DOHH2 (cell line): ENCODE data around the gene IFT74.
A peak's percentile ranks its signal among the peaks of the same experiment; 100 is the strongest.

Source experiments
- H3F3A ChIP-seq: fragments of 200-600 bp; sonication (generic), shearing (Covaris generic); 2 replicates; pipeline ENCODE4 v1.6.0; 2016; ENCODE audit warnings: antibody characterized with exemption, mild to moderate bottlenecking; ENCODE audit not compliant: control insufficient read depth, insufficient read depth
- H3K27ac ChIP-seq: fragments of 200-600 bp; sonication (generic); 2 replicates; pipeline ENCODE4 v1.5.1; 2014; ENCODE audit warnings: low read depth, mild to moderate bottlenecking, low read length, moderate library complexity
- H3K27me3 ChIP-seq: fragments of 200-600 bp; sonication (generic); 2 replicates; pipeline ENCODE4 v1.6.1; 2014; ENCODE audit warnings: mild to moderate bottlenecking, low read length, mixed read lengths; ENCODE audit not compliant: control insufficient read depth
- H3K36me3 ChIP-seq: fragments of 200-600 bp; sonication (generic); 2 replicates; pipeline ENCODE4 v1.6.1; 2014; ENCODE audit warnings: mild to moderate bottlenecking, low read length, moderate library complexity, mixed read lengths; ENCODE audit not compliant: control insufficient read depth
- H3K4me1 ChIP-seq: fragments of 200-600 bp; sonication (generic); 2 replicates; pipeline ENCODE4 v1.6.1; 2014; ENCODE audit warnings: mild to moderate bottlenecking, low read length, mixed read lengths; ENCODE audit not compliant: control insufficient read depth
- H3K4me2 ChIP-seq: fragments of 200-600 bp; sonication (generic); 2 replicates; pipeline ENCODE4 v1.6.0; 2014; ENCODE audit warnings: mild to moderate bottlenecking, low read length, moderate library complexity
- H3K4me3 ChIP-seq: fragments of 200-600 bp; sonication (generic); 2 replicates; pipeline ENCODE4 v1.5.1; 2014; ENCODE audit warnings: mild to moderate bottlenecking, low read length, mixed read lengths
- H3K79me2 ChIP-seq: fragments of 200-600 bp; sonication (generic); 2 replicates; pipeline ENCODE4 v1.6.1; 2014; ENCODE audit warnings: mild to moderate bottlenecking, low read length, mixed read lengths; ENCODE audit not compliant: control insufficient read depth
- H3K9me2 ChIP-seq: fragments of 200-600 bp; sonication (generic); replicated peaks from 2 replicates; pipeline ENCODE4 v1.6.1; 2014; ENCODE audit warnings: mild to moderate bottlenecking, low read length, mixed read lengths; ENCODE audit not compliant: control insufficient read depth
- H3K9me3 ChIP-seq: fragments of 200-600 bp; sonication (generic); 2 replicates; pipeline ENCODE4 v1.6.1; 2014; ENCODE audit warnings: antibody characterized with exemption, low read length, mixed read lengths; ENCODE audit not compliant: control insufficient read depth, insufficient read depth
- H4K20me1 ChIP-seq: fragments of 200-600 bp; sonication (generic); 2 replicates; pipeline ENCODE4 v1.6.0; 2014; ENCODE audit warnings: low read depth, mild to moderate bottlenecking, antibody characterized with exemption, low read length, moderate library complexity; ENCODE audit not compliant: control insufficient read depth, insufficient read depth
- CTCF ChIP-seq: fragments of 200-600 bp; sonication (generic); IDR thresholded peaks from one replicate; pipeline ENCODE4 v1.5.1; 2014; ENCODE audit warnings: antibody characterized with exemption, mild to moderate bottlenecking, low read depth, low read length; ENCODE audit not compliant: poor library complexity, severe bottlenecking
- EZH2phosphoT487 ChIP-seq: fragments of 200-600 bp; sonication (generic); IDR thresholded peaks from 2 replicates; pipeline ENCODE4 v1.6.1; 2017; ENCODE audit warnings: borderline replicate concordance, mild to moderate bottlenecking, antibody characterized with exemption, low read length, moderate library complexity, mixed read lengths

IFT74 gene

GRCh38 chr9:27019589-27019988 is 63.4 kb downstream of the IFT74 start:
- Histone ChIP-seq H3K79me2 (no peaks in the 10 kb centered on the region), H4K20me1 (no peaks in the 10 kb centered on the region), H3K9me2 (no peaks in the 10 kb centered on the region), H3K27ac (no peak overlapping the region), H3K4me1 (no peaks in the 10 kb centered on the region), H3K9me3 (no peaks in the 10 kb centered on the region), H3F3A (no peaks in the 10 kb centered on the region), H3K36me3 (peaks cover 20% of the 10 kb centered on the region), H3K27me3 (no peaks in the 10 kb centered on the region), H3K4me2 (no peak overlapping the region), H3K4me3 (no peak overlapping the region)
- TF ChIP-seq EZH2phosphoT487 (no peak), CTCF (no peak)

- Histone ChIP-seq H3K79me2 (no peaks in the 10 kb centered on the region), H3K4me3 (no peak overlapping the region), H4K20me1 (no peaks in the 10 kb centered on the region), H3K4me2 (no peak overlapping the region), H3F3A (no peaks in the 10 kb centered on the region), H3K36me3 (peaks cover 19% of the 10 kb centered on the region), H3K4me1 (no peaks in the 10 kb centered on the region), H3K27ac (no peak overlapping the region), H3K9me2 (no peaks in the 10 kb centered on the region), H3K9me3 (no peaks in the 10 kb centered on the region), H3K27me3 (no peaks in the 10 kb centered on the region)
- TF ChIP-seq EZH2phosphoT487 (no peak), CTCF (no peak)
Measured at GRCh38 chr9:27022920-27023319, 66.7 kb downstream of the IFT74 start.

GRCh38 chr9:27029186-27029585 is 73.0 kb downstream of the IFT74 start:
- no peaks in the 10 kb centered on the region for H4K20me1 ChIP-seq
- H3F3A ChIP-seq = no peaks in the 10 kb centered on the region; the same call in 1 of the 2 replicates
- H3K4me2 ChIP-seq = no peak overlapping the region
- no peaks in the 10 kb centered on the region for H3K79me2 ChIP-seq
- H3K27ac ChIP-seq = no peak overlapping the region
- no peaks in the 10 kb centered on the region for H3K4me1 ChIP-seq
- H3K36me3 ChIP-seq = peaks cover 5% of the 10 kb centered on the region
- no peaks in the 10 kb centered on the region for H3K9me3 ChIP-seq
- no peaks in the 10 kb centered on the region for H3K9me2 ChIP-seq
- TF ChIP-seq CTCF (no peak), EZH2phosphoT487 (no peak)
- no peak overlapping the region for H3K4me3 ChIP-seq
- no peaks in the 10 kb centered on the region for H3K27me3 ChIP-seq

GRCh38 chr9:27033815-27034403 is 77.7 kb downstream of the IFT74 start:
- no peak overlapping the region for H3K4me2 ChIP-seq
- H3F3A ChIP-seq = no peaks in the 10 kb centered on the region; the same call in 1 of the 2 replicates
- no peaks in the 10 kb centered on the region for H4K20me1 ChIP-seq
- no peak overlapping the region for H3K4me3 ChIP-seq
- no peaks in the 10 kb centered on the region for H3K36me3 ChIP-seq
- no peaks in the 10 kb centered on the region for H3K4me1 ChIP-seq
- TF ChIP-seq EZH2phosphoT487 (no peak), CTCF (peak; percentile 68)
- H3K9me3 ChIP-seq = no peaks in the 10 kb centered on the region
- no peaks in the 10 kb centered on the region for H3K79me2 ChIP-seq
- H3K27ac ChIP-seq = no peak overlapping the region
- no peaks in the 10 kb centered on the region for H3K9me2 ChIP-seq
- no peaks in the 10 kb centered on the region for H3K27me3 ChIP-seq
